ENCODE data around the gene ELAVL3.

DNA sequence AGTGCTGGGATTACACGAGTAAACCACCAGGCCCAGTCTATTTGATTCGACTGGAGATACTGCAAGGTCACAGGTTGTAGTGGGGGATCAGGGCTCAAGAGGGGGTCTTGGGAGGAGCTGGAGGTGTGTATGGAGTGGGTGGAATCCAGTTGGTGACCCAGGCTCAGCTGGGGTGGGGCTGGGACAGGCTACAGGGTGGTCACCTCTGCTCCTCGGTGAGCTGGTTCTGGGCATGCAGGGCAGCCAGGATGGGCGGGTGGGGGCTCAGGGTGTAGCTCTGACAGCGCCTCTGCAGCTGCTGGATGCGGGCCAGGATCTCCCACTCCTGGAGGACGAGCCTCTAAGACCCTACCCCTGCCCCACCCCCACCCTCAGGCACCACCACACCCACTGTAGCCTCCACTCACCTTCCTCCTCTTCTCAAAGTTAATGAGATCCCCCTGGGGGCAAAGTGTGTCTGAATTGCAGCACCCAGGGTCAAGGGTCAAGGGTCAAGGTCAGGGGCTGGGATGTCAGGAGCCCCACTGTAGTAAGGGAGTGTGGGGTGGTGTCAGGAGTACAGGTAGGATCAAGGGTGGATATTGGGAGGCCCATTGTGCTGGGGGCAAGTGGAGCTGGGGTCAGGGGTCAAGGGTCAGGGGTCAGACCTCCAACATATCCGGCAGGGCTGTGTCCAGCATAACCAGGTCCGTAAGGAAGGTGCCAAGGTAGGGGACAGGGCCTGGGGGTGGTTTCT lies 78.9 kb downstream of the ELAVL3 start:
- TF ChIP-seq, protein P1, sequence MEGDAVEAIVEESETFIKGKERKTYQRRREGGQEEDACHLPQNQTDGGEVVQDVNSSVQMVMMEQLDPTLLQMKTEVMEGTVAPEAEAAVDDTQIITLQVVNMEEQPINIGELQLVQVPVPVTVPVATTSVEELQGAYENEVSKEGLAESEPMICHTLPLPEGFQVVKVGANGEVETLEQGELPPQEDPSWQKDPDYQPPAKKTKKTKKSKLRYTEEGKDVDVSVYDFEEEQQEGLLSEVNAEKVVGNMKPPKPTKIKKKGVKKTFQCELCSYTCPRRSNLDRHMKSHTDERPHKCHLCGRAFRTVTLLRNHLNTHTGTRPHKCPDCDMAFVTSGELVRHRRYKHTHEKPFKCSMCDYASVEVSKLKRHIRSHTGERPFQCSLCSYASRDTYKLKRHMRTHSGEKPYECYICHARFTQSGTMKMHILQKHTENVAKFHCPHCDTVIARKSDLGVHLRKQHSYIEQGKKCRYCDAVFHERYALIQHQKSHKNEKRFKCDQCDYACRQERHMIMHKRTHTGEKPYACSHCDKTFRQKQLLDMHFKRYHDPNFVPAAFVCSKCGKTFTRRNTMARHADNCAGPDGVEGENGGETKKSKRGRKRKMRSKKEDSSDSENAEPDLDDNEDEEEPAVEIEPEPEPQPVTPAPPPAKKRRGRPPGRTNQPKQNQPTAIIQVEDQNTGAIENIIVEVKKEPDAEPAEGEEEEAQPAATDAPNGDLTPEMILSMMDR (IDR thresholded peaks at IDR 0.05; ENCODE audit: poor library complexity, severe bottlenecking): no peak
- TF ChIP-seq EP300 (conservative IDR thresholded peaks at IDR 0.05; ENCODE audit: poor library complexity, severe bottlenecking) (no peak), EZH2 (IDR thresholded peaks at IDR 0.05; ENCODE audit: borderline replicate concordance, insufficient read depth, low read length, poor library complexity, severe bottlenecking) (no peak), TAF1 (IDR thresholded peaks at IDR 0.05; ENCODE audit: low read depth) (no peak), POLR2AphosphoS5 (IDR thresholded peaks at IDR 0.05) (no peak)
